Central memory CD8-positive, alpha-beta T cell (primary cell): ENCODE measurements around the gene RABEP1.

Source experiments
- ATAC-seq: fragments of 150-1000 bp; cut with Tn5 transposase; replicated peaks from 2 replicates; pipeline ENCODE4 v1.10.0; 2022; ENCODE audit warnings: mild to moderate bottlenecking, moderate FRiP score, moderate number of reproducible peaks; ENCODE audit not compliant: poor library complexity, severe bottlenecking; ENCODE audit errors: extremely low read depth
- DNase-seq, 2 donors: peaks; one replicate each; pipeline ENCODE4 v3.0.0; 2021; ENCODE audit warnings: low spot score in 2 of 2
- H3K27ac Mint-ChIP-seq: one replicate; pipeline ENCODE4 v1.8.0; 2022; ENCODE audit warnings: low read depth, mild to moderate bottlenecking, moderate library complexity, mixed read lengths
- H3K27me3 Mint-ChIP-seq: one replicate; pipeline ENCODE4 v1.8.0; 2022; ENCODE audit warnings: mixed read lengths
- H3K36me3 Mint-ChIP-seq: one replicate; pipeline ENCODE4 v1.8.0; 2022; ENCODE audit warnings: mild to moderate bottlenecking, moderate library complexity, mixed read lengths; ENCODE audit not compliant: insufficient read depth
- H3K4me1 Mint-ChIP-seq: one replicate; pipeline ENCODE4 v1.8.0; 2022; ENCODE audit warnings: mixed read lengths
- H3K4me3 Mint-ChIP-seq: one replicate; pipeline ENCODE4 v1.8.0; 2022; ENCODE audit warnings: mild to moderate bottlenecking, moderate library complexity, mixed read lengths
- H3K9me3 Mint-ChIP-seq: one replicate; pipeline ENCODE4 v1.8.0; 2022; ENCODE audit warnings: mixed read lengths

RABEP1 gene

GRCh38 chr17:5354886-5355415, 72.9 kb downstream of the RABEP1 start:
- H3K27ac Mint-ChIP-seq = no peak overlapping the region

GRCh38 chr17:5355421-5356129, 73.5 kb downstream of the RABEP1 start:
- DNase-seq = no peak
- Mint-ChIP-seq H3K4me3 (no peak overlapping the region), H3K27me3 (no peaks in the 10 kb centered on the region), H3K36me3 (peaks cover 53% of the 10 kb centered on the region), H3K9me3 (no peaks in the 10 kb centered on the region), H3K4me1 (no peaks in the 10 kb centered on the region), H3K27ac (no peak overlapping the region)
- no peak for ATAC-seq

More at GRCh38 chr17:5354886-5355415, 72.9 kb downstream of the RABEP1 start:
- no peaks in the 10 kb centered on the region for H3K9me3 Mint-ChIP-seq
- peaks cover 56% of the 10 kb centered on the region for H3K36me3 Mint-ChIP-seq
- H3K27me3 Mint-ChIP-seq = no peaks in the 10 kb centered on the region
- no peaks in the 10 kb centered on the region for H3K4me1 Mint-ChIP-seq
- no peak overlapping the region for H3K4me3 Mint-ChIP-seq
- ATAC-seq (no peak), DNase-seq (no peak)

DNA sequence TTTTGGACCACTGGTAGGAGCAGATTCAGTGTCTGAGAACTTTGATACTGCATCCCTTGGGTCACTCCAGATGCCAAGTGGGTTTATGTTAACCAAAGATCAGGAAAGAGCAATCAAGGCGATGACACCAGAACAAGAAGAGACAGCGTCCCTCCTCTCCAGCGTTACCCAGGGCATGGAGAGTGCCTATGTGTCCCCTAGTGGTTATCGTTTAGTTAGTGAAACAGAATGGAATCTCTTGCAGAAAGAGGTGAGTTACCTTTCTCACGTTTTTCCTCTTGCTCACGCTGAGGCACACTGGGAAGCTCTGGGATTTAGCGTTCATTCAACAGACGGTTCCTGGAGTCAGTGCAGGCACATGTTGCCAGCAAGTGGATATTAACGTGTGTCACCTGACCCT, 79.3 kb downstream of the RABEP1 start:
- Mint-ChIP-seq H3K4me1 (no peaks in the 10 kb centered on the region), H3K4me3 (no peak overlapping the region), H3K27me3 (no peaks in the 10 kb centered on the region), H3K36me3 (peaks cover 51% of the 10 kb centered on the region), H3K27ac (no peak overlapping the region), H3K9me3 (no peaks in the 10 kb centered on the region)
- DNase-seq (no peak), ATAC-seq (no peak)

- no peaks in the 10 kb centered on the region for H3K9me3 Mint-ChIP-seq
- no peaks in the 10 kb centered on the region for H3K27me3 Mint-ChIP-seq
- no peak for DNase-seq
- H3K27ac Mint-ChIP-seq = no peak overlapping the region
- ATAC-seq = no peak
- H3K36me3 Mint-ChIP-seq = peaks cover 48% of the 10 kb centered on the region
- no peaks in the 10 kb centered on the region for H3K4me1 Mint-ChIP-seq
- no peak overlapping the region for H3K4me3 Mint-ChIP-seq
These were observed 80.2 kb downstream of the RABEP1 start for GRCh38 chr17:5362162-5362811.

DNA sequence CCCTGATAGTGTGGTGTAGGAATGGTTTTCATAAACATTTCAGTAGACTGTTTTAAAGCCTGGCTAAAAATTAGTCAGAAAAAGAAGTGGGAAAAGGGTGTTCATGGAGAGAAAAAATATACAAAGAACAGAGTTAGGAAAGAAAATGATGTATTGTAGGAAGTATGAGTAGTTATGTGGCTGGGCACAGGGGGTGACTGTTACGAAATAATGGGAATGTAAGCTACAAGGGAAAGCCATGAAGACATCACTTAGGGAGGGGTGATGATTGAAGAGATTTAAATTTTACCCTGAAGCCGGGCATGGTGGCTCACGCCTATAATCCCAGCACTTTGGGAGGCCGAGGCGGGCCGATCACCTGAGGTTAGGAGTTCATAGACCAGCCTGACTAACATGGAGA, 82.1 kb downstream of the RABEP1 start:
- H3K4me1 Mint-ChIP-seq = no peaks in the 10 kb centered on the region
- ATAC-seq = no peak
- H3K9me3 Mint-ChIP-seq = no peaks in the 10 kb centered on the region
- peaks cover 47% of the 10 kb centered on the region for H3K36me3 Mint-ChIP-seq
- H3K27me3 Mint-ChIP-seq = no peaks in the 10 kb centered on the region
- H3K27ac Mint-ChIP-seq = peak overlapping the region; percentile 63
- no peak for DNase-seq
- no peak overlapping the region for H3K4me3 Mint-ChIP-seq

- no peaks in the 10 kb centered on the region for H3K4me1 Mint-ChIP-seq
- H3K9me3 Mint-ChIP-seq = no peaks in the 10 kb centered on the region
- ATAC-seq (no peak), DNase-seq (no peak)
- H3K27me3 Mint-ChIP-seq = no peaks in the 10 kb centered on the region
- peaks cover 48% of the 10 kb centered on the region for H3K36me3 Mint-ChIP-seq
- no peak overlapping the region for H3K4me3 Mint-ChIP-seq
- H3K27ac Mint-ChIP-seq = peak overlapping the region; percentile 63
These were observed 82.6 kb downstream of the RABEP1 start for GRCh38 chr17:5364696-5365095.

GRCh38 chr17:5365831-5366230, 83.7 kb downstream of the RABEP1 start:
- H3K27me3 Mint-ChIP-seq = no peaks in the 10 kb centered on the region
- peaks cover 52% of the 10 kb centered on the region for H3K36me3 Mint-ChIP-seq
- H3K9me3 Mint-ChIP-seq = no peaks in the 10 kb centered on the region
- ATAC-seq = no peak
- H3K4me3 Mint-ChIP-seq = no peak overlapping the region
- no peak for DNase-seq
- H3K27ac Mint-ChIP-seq = no peak overlapping the region
- H3K4me1 Mint-ChIP-seq = peaks cover 9% of the 10 kb centered on the region

- ATAC-seq = no peak
- H3K4me3 Mint-ChIP-seq = no peak overlapping the region
- peaks cover 69% of the 10 kb centered on the region for H3K36me3 Mint-ChIP-seq
- H3K9me3 Mint-ChIP-seq = no peaks in the 10 kb centered on the region
- no peaks in the 10 kb centered on the region for H3K27me3 Mint-ChIP-seq
- no peak for DNase-seq
- H3K27ac Mint-ChIP-seq = peak overlapping the region; percentile 33
- H3K4me1 Mint-ChIP-seq = peaks cover 9% of the 10 kb centered on the region
These were observed 88.3 kb downstream of the RABEP1 start for GRCh38 chr17:5370411-5370810.

DNA sequence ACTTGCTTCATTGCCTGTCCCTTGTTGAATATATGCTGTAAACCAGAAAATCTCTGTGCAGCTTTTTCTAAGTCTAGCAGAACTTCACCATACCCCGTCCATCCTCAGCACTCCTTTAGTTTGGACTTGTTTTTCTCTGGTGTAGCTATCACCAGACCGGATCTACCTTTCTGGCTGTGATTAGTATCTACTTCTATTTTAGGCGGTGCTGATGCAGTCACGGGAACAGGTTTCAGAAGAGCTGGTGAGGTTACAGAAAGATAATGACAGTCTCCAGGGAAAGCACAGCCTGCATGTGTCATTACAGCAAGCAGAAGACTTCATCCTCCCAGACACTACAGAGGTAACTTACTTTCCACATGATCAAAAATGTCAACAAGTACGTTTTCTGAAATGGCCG, 91.0 kb downstream of the RABEP1 start:
- Mint-ChIP-seq H3K27me3 (no peaks in the 10 kb centered on the region), H3K27ac (no peak overlapping the region), H3K4me3 (no peak overlapping the region), H3K4me1 (peaks cover 9% of the 10 kb centered on the region), H3K36me3 (peaks cover 65% of the 10 kb centered on the region), H3K9me3 (no peaks in the 10 kb centered on the region)
- ATAC-seq (no peak), DNase-seq (no peak)

- H3K36me3 Mint-ChIP-seq = peaks cover 71% of the 10 kb centered on the region
- no peak for DNase-seq
- no peaks in the 10 kb centered on the region for H3K9me3 Mint-ChIP-seq
- no peaks in the 10 kb centered on the region for H3K27me3 Mint-ChIP-seq
- peak overlapping the region; percentile 76 for H3K27ac Mint-ChIP-seq
- ATAC-seq = no peak
- no peak overlapping the region for H3K4me3 Mint-ChIP-seq
- H3K4me1 Mint-ChIP-seq = no peaks in the 10 kb centered on the region
These were observed 96.6 kb downstream of the RABEP1 start for GRCh38 chr17:5378566-5379207.

GRCh38 chr17:5379351-5380107, 97.4 kb downstream of the RABEP1 start:
- DNase-seq = no peak
- Mint-ChIP-seq H3K9me3 (no peaks in the 10 kb centered on the region), H3K4me1 (no peaks in the 10 kb centered on the region), H3K27me3 (no peaks in the 10 kb centered on the region), H3K4me3 (no peak overlapping the region), H3K27ac (peak overlapping the region; percentile 76), H3K36me3 (peaks cover 73% of the 10 kb centered on the region)
- ATAC-seq = no peak

GRCh38 chr17:5380491-5381135, 98.5 kb downstream of the RABEP1 start:
- Mint-ChIP-seq H3K27me3 (no peaks in the 10 kb centered on the region), H3K36me3 (peaks cover 75% of the 10 kb centered on the region), H3K27ac (no peak overlapping the region), H3K4me1 (no peaks in the 10 kb centered on the region), H3K9me3 (no peaks in the 10 kb centered on the region), H3K4me3 (no peak overlapping the region)
- no peak for DNase-seq
- no peak for ATAC-seq
